ENCODE data around the gene ANKZF1. TPM values are rescaled to one million over a fixed set of nuclear protein-coding genes. Genes with fewer than 3 reads are reported as not detected.

The ANKZF1 gene
- total RNA-seq, 1 experiment from 2014 or later: 48.0 TPM

GRCh38 chr2:219280651-219281050 lies 51.0 kb downstream of the ANKZF1 start:
- no peak for DNase-seq (ENCODE audit: extremely low read depth, low read depth)

GRCh38 chr2:219281588-219281987 lies 52.0 kb downstream of the ANKZF1 start:
- no peak for DNase-seq (ENCODE audit: extremely low read depth, low read depth)

- no peak for DNase-seq (ENCODE audit: extremely low read depth, low read depth)
These were observed 52.8 kb downstream of the ANKZF1 start for GRCh38 chr2:219282375-219282774.

- no peak for DNase-seq (ENCODE audit: extremely low read depth, low read depth)
These were observed 53.5 kb downstream of the ANKZF1 start for GRCh38 chr2:219282943-219283581.

GRCh38 chr2:219284501-219285372 lies 55.1 kb downstream of the ANKZF1 start:
- no peak for DNase-seq (ENCODE audit: extremely low read depth, low read depth)

GRCh38 chr2:219285373-219285735 lies 55.7 kb downstream of the ANKZF1 start:
- DNase-seq (ENCODE audit: extremely low read depth, low read depth): no peak

- no peak for DNase-seq (ENCODE audit: extremely low read depth, low read depth)
These were observed 56.4 kb downstream of the ANKZF1 start for GRCh38 chr2:219285894-219286425.

Other genes with a start within 250 kb of the ANKZF1 start
- gene FEV, start 244.6 kb upstream of the ANKZF1 start, total RNA-seq (2014; rRNA removed; shearing (Covaris generic)): not detected in 2 replicates
- gene CRYBA2, start 236.4 kb upstream of the ANKZF1 start, total RNA-seq (2014; rRNA removed; shearing (Covaris generic)): not detected in 2 replicates
- gene CFAP65, start 188.3 kb upstream of the ANKZF1 start, total RNA-seq (2014; rRNA removed; shearing (Covaris generic)): not detected in 2 replicates
- gene IHH, start 168.9 kb upstream of the ANKZF1 start, total RNA-seq (2014; rRNA removed; shearing (Covaris generic)): not detected in 2 replicates
- 26.1 and 32.7 TPM in 2 replicates for gene NHEJ1, start 69.0 kb upstream of the ANKZF1 start, total RNA-seq (2014; rRNA removed; shearing (Covaris generic))
- 1.4 and 1.7 TPM in 2 replicates for gene SLC23A3, start 59.8 kb upstream of the ANKZF1 start, total RNA-seq (2014; rRNA removed; shearing (Covaris generic))
- 21.7 and 23.8 TPM in 2 replicates for gene CNPPD1, start 52.9 kb upstream of the ANKZF1 start, total RNA-seq (2014; rRNA removed; shearing (Covaris generic))
- gene RETREG2, start 51.5 kb upstream of the ANKZF1 start, total RNA-seq (2014; rRNA removed; shearing (Covaris generic)): 55.2 and 58.6 TPM in 2 replicates
- gene ZFAND2B, start 23.0 kb upstream of the ANKZF1 start, total RNA-seq (2014; rRNA removed; shearing (Covaris generic)): 21.5 and 22.1 TPM in 2 replicates
- gene ABCB6, start 10.8 kb upstream of the ANKZF1 start, total RNA-seq (2014; rRNA removed; shearing (Covaris generic)): 62.5 and 67.7 TPM in 2 replicates
- gene ATG9A, start 170 bp upstream of the ANKZF1 start, total RNA-seq (2014; rRNA removed; shearing (Covaris generic)): 44.2 and 44.9 TPM in 2 replicates
- 14.0 and 15.8 TPM in 2 replicates for gene GLB1L, start 15.6 kb downstream of the ANKZF1 start, total RNA-seq (2014; rRNA removed; shearing (Covaris generic))
- 20.9 and 25.3 TPM in 2 replicates for gene STK16, start 15.7 kb downstream of the ANKZF1 start, total RNA-seq (2014; rRNA removed; shearing (Covaris generic))
- not detected in 2 replicates for gene TUBA4B, start 23.4 kb downstream of the ANKZF1 start, total RNA-seq (2014; rRNA removed; shearing (Covaris generic))
- gene TUBA4A, start 24.1 kb downstream of the ANKZF1 start, total RNA-seq (2014; rRNA removed; shearing (Covaris generic)): 32.9 and 39.4 TPM in 2 replicates
- gene DNAJB2, start 49.6 kb downstream of the ANKZF1 start, total RNA-seq (2014; rRNA removed; shearing (Covaris generic)): 15.2 and 17.4 TPM in 2 replicates
- gene PTPRN, start 79.6 kb downstream of the ANKZF1 start, total RNA-seq (2014; rRNA removed; shearing (Covaris generic)): 11.3 and 22.7 TPM in 2 replicates
- not detected in 2 replicates for gene RESP18, start 102.9 kb downstream of the ANKZF1 start, total RNA-seq (2014; rRNA removed; shearing (Covaris generic))
- 50.8 and 55.2 TPM in 2 replicates for gene DNPEP, start 158.1 kb downstream of the ANKZF1 start, total RNA-seq (2014; rRNA removed; shearing (Covaris generic))
- 0.38 and 0.50 TPM in 2 replicates for gene DES, start 188.6 kb downstream of the ANKZF1 start, total RNA-seq (2014; rRNA removed; shearing (Covaris generic))
- 0.29 and 0.99 TPM in 2 replicates for gene SPEG, start 205.0 kb downstream of the ANKZF1 start, total RNA-seq (2014; rRNA removed; shearing (Covaris generic))

Measured in NCI-H460 (cell line).